GM19372 (cell line): ENCODE results near the gene ALKBH8.
"Not testable (repeated sequence)": the region's sequence is repeated elsewhere in the genome, so short reads cannot be mapped to it uniquely, and the experiment has no call there.

Experiments used
- ATAC-seq: cut with Tn5 transposase; IDR thresholded peaks from one replicate; pipeline ENCODE4 v1.9.1; 2021; ENCODE audit warnings: mild to moderate bottlenecking, low read depth, moderate library complexity; ENCODE audit not compliant: unreplicated experiment

The ALKBH8 gene

DNA sequence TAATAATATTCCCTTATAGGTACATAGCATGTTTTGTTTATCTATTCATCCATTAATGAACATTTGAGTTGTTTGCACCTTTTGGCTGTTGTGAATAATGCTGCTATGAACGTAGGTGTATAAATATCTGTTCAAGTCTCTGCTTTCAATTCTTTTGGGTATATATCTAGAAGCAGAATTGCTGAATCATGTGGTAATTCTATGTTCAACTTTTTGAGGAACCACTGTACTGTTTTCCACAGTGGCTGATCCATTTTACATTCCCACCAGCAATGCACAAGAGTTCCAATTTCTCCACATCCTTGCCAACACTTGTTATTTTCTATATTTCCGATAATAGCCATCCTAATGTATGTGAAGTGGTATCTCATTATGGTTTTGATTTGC lies 56.7 kb downstream of the ALKBH8 start:
- ATAC-seq = no peak

- ATAC-seq = no peak
These were observed 57.2 kb downstream of the ALKBH8 start for GRCh38 chr11:107508201-107508857.

- no peak for ATAC-seq
These were observed 59.8 kb downstream of the ALKBH8 start for GRCh38 chr11:107505647-107506225.

GRCh38 chr11:107504981-107505380 lies 60.6 kb downstream of the ALKBH8 start:
- ATAC-seq = no peak

DNA sequence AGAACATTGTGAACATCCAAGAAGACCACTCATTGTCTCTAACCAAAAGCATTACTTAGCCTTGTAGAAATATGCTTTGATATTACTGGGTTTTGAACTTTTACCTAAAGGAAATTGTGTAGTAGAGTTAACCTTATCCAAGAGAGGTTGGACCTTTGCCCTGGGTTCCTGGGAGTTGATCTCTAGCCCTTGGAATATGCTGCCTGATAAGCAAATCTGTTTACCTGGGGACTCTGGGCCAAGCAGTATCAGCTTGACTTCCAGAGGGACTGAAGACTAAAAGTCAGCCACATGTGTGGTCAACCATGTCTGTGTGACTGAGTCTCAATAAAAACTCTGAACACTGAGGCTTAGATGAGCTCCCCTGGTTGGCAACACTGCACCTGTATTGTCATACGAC lies 63.8 kb downstream of the ALKBH8 start:
- ATAC-seq = no peak

GRCh38 chr11:107497371-107497770 lies 68.2 kb downstream of the ALKBH8 start:
- not testable (repeated sequence) for ATAC-seq

DNA sequence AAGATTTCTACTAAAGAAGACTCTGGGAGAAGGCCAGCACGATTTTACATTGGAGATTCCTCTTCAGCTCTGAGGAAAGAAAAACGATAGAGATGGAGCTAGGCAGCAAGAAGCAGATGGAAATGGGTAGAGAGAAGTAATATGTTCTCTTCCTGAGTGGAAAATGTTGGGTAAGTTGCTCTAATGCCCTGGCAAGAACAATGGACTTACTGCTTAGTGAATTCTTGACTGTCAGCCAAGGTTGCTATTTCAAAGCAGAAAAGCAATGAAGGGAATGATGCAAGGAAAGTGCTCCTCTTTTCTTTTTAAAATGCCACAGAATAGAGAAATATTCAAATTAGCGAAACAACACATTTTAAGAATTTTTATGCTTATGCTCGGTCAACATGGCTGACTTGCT lies 69.5 kb downstream of the ALKBH8 start:
- no peak for ATAC-seq

GRCh38 chr11:107494055-107494454 lies 71.5 kb downstream of the ALKBH8 start:
- no peak for ATAC-seq

DNA sequence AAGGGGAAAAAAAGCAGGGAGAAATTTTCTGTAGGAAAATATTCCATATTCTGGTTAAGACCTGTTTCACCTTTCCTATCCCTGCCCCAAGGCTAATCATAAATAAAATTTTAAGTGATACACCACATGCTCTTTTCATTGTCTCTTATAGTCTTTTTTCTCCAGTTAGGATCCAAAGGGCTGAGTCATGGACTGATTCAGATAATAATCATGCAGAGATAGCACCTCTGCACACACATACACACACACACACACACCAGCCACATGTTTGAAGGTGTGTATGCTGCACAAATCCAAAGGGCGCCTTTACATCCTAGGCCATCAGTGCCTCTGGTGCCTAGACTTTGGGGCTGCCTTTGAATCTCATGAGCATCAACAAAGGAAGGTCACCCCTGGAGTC lies 72.4 kb downstream of the ALKBH8 start:
- no peak for ATAC-seq

GRCh38 chr11:107490836-107491235 lies 74.7 kb downstream of the ALKBH8 start:
- no peak for ATAC-seq

DNA sequence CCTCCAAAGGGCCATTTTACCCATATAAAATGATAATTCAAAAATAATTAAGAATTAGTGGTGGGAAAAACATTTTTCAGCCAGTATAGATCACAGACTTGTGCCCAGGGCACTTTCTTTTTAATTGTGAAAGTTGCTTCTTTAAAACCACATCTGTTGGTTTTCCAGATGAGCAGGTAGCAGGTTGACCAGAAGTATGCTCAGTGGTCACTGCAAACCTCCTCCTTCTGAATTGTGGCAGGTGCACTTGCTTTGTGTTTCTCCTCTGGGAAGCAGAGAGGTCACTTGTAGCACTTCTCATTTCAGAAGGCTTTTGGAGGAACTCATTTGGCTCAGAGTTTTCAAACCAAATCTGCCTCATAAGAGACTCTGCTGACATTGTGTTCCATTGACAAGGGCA lies 83.3 kb downstream of the ALKBH8 start:
- ATAC-seq = no peak

- ATAC-seq = no peak
These were observed 86.6 kb downstream of the ALKBH8 start for GRCh38 chr11:107478922-107479321.

GRCh38 chr11:107477820-107478219 lies 87.7 kb downstream of the ALKBH8 start:
- ATAC-seq = no peak

- no peak for ATAC-seq
These were observed 91.7 kb downstream of the ALKBH8 start for GRCh38 chr11:107473792-107474191.

DNA sequence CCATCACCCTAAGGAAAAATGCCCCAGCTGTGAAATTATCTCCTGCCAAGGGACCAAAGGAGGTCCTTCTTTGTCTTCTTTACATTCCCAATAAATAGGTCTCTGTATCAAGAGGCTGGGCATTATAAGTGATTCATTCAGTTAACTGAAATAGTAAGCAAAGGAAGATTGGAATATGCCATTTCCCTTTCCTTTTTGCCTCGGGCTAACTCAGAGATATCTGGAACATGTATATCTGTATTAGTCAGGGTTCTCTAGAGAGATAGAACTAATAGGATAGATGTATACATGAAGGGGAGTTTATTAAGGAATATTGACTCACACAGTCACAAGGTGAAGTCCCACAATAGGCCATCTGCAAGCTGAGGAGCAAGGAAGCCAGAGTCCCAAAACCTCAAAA lies 92.6 kb downstream of the ALKBH8 start:
- no peak for ATAC-seq

GRCh38 chr11:107468596-107468995 lies 96.9 kb downstream of the ALKBH8 start:
- no peak for ATAC-seq

- ATAC-seq = no peak
These were observed 97.8 kb downstream of the ALKBH8 start for GRCh38 chr11:107467696-107468095.

DNA sequence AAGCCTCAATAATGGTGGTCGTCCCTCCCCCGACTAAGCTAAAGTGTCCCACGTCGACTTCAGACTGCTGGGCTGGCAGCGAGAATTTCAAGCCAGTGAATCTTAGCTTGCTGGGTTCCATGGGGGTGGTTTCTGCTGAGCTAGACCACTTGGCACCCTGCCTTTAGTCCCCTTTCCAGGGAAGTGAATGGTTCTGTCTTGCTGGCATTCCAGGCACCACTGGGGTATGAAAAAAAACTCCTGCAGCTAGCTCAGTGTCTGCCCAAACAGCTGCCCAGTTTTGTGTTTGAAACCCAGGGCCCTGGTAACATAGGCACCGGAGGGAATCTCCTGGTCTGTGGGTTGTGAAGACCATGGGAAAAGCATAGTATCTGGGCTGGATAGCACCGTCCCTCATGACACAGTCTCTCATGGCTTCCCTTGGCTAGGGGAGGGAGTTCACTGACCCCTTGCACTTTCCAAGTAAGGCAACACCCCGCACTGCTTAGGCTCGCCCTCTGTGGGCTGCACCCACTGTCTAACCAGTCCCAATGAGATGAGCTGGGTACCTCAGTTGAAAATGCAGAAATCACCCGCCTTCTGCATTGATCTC lies 99.2 kb downstream of the ALKBH8 start:
- ATAC-seq = not testable (repeated sequence)

DNA sequence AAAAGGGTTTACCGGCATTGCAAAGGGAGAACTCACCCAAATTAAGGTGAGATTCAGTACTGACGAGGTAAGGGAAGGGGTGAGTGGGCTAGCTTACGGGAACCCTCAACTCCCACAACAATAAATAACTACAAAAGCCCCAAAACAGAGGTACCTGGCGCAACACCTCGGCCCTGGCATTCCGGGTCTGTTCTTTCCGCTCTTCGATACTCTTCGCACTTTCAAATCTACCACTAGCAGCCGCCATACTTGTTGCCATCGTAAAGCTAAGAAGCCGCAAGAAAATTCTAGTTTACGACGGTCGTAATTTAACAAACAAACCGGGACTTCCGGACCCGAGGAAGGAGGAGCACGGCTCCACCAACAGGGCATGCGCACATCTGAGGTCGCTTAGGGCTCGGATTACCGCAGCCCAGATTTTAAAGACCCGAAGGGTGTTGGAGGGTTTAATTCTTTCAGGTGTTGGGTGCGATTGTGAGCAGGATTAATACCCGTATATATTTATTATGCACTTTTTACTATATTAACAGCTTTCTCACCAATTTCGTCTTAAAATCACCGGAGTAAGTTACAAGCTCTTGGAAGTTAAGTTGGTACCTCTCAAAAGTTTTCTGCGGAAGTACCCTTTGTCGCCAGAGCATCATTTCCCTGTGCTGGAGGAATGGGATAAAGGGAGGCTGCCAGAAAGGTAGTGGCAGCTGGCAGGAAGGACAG lies 107.8 kb downstream of the ALKBH8 start, which contains the start of gene CWF19L2:
Gene CWF19L2, minus strand, starts transcription at position 268 of the 714 bp plus-strand sequence. Its CDS starts 9 bp downstream, at position 259.
- peak; percentile 99 for ATAC-seq

DNA sequence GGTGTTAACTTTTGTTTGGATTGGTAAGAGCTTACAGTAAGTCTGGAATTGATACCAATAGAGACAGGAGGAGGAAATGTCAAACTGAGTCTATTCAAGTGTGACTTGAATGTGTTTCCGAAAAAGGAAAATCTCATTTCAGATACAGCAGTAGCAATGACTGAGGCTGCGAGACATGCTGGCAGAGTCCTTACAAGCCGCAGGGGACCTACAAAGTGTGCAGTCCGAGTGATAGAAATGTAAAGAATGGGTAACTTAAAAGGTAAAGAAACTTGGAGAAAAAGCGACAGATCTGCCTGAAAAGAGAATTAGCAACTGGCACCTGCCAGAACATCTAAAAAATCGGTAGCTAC lies 108.4 kb downstream of the ALKBH8 start:
- peak; percentile 30 for ATAC-seq

GRCh38 chr11:107453594-107454286 lies 111.8 kb downstream of the ALKBH8 start:
- no peak for ATAC-seq
